Adrenal gland (tissue), 12 donors: ENCODE results near the gene KDM4B. TPM values are rescaled to one million over a fixed set of nuclear protein-coding genes. Genes with fewer than 3 reads are reported as not detected.

Experiments
- DNase-seq, 7 donors: peaks; one replicate each; pipeline ENCODE4 v3.0.0-alpha.2; 2019 to 2020
- H3K27ac ChIP-seq, 5 donors: fragments of 200-600 bp; sonication (generic) in 4 of 5; 1 replicate in 3 of 5; 2 replicates in 2 of 5; pipeline versions ENCODE4 v1.5.1 to v1.8.0; 2016 to 2020; ENCODE audit warnings: mild to moderate bottlenecking in 1 of 5
- H3K27me3 ChIP-seq: fragments of 200-600 bp; 2 replicates; pipeline ENCODE4 v1.8.0; 2021
- H3K36me3 ChIP-seq, 2 donors: fragments of 200-600 bp; replicated peaks in 1 of 2; 1 replicate in 1 of 2; 2 replicates in 1 of 2; pipeline versions ENCODE4 v1.5.1 to v1.8.0; 2018 to 2022
- H3K4me1 ChIP-seq, 2 donors: fragments of 200-600 bp; replicated peaks in 1 of 2; 1 replicate in 1 of 2; 2 replicates in 1 of 2; pipeline versions ENCODE4 v1.5.1 to v1.8.0; 2018 to 2021
- H3K4me3 ChIP-seq, 4 donors: fragments of 200-600 bp; sonication (generic) in 3 of 4; one replicate each; pipeline ENCODE4 v1.5.1; 2016 to 2018
- H3K9me3 ChIP-seq, 3 donors: fragments of 200-600 bp; sonication (generic) in 1 of 3; replicated peaks in 1 of 3; 1 replicate in 2 of 3; 2 replicates in 1 of 3; pipeline versions ENCODE4 v1.5.1 to v1.8.0; 2016 to 2021
- POLR2A ChIP-seq, 2 donors: fragments of 450-650 bp; IDR thresholded peaks; one replicate each; pipeline ENCODE4 v1.6.1; 2017; ENCODE audit warnings: antibody characterized with exemption in 2 of 2, mild to moderate bottlenecking in 2 of 2, moderate library complexity in 1 of 2
- WGBS, 4 donors: extraction: QIAGEN DNeasy Blood & Tissue Kit in 2 of 4; methylation state at CpG; one replicate each; pipeline versions ENCODE4 v1.1.5 to v1.1.7; 2013 to 2017; 5-methylcytosine and 5-hydroxymethylcytosine counted together
- intact Hi-C, 2 donors: fragments of 100-400 bp; cut with DNase I; formaldehyde crosslinking; loops; one replicate each; pipeline versions ENCODE4 v1.14.1 to v1.15.0; 2022 to 2023
- polyA plus RNA-seq, 3 donors: library from polyadenylated mRNA; stranded (reverse); fragments of 200-250 nt in 2 of 3; fragments of 350-450 nt in 1 of 3; fragmentation: Illumina TruSeq in 1 of 3; extraction: RNeasy Lipid Tissue Mini Kit (QIAGEN cat#74804) in 1 of 3; gene quantifications; one replicate each; pipeline ENCODE4 v1.2.3, GENCODE V29; 2013 to 2014
- total RNA-seq, 9 donors: library from RNA; depleted of rRNA in 4 of 9; stranded (reverse); fragments of >200 nt in 4 of 9; fragments of 120-200 nt in 1 of 9; fragmentation: NEBNext Ultra II Directional in 1 of 9; extraction: Animal tissue kit (Norgen Biotek cat#: 25700) in 1 of 9; gene quantifications; one replicate each; pipeline versions ENCODE4 v1.1.0 to v1.2.4, GENCODE V29; 2013 to 2023
- TF ChIP-seq, protein P1 (sequence below), 6 experiments: fragments of 450-650 bp in 4 of 6; fragments of 200-600 bp in 2 of 6; sonication (generic) in 1 of 6; IDR thresholded peaks; 1 replicate in 5 of 6; 2 replicates in 1 of 6; pipeline versions ENCODE4 v1.5.1 to v1.8.0; 2016 to 2021; ENCODE audit warnings: antibody characterized with exemption in 6 of 6, mild to moderate bottlenecking in 2 of 6, moderate library complexity in 1 of 6
- donor health status: healthy with polysubstance abuse.
- donor health status: Bipolar disorder and iron deficiency.
- donor health status: DM: yes; HTN: yes; CAD: no.
- donor health status: DM: no; HTN: no; CAD: no.
- donor health status: DM: no; HTN: no; CAD: no.
- donor health status: DM: yes; HTN: yes; CAD: no.

The KDM4B gene
- total and polyA plus RNA-seq, 12 donors: 9.8 to 65.1 (median 39.9) TPM

DNA sequence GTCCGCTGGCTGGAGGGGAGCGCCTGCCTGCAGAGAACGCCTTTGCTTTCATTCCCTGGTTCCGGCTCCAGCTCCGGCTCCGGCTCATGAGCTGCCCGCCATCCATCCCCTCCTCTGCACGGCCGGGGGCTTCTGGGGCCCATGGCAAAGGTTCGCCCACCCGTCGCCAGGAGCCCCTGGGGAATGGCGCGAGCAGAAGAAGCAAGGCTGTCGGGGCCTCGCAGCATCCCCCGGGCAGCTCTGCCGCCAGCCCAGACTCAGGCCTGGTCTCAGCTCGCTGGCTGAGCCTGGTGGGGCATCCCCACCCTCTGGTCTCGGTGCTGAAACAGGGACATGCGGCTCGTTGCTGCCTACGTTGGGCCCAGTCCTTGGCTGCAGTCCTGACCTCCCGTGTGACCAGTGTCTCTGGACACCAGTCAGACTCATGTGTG lies 96.8 kb downstream of the KDM4B start:
- no peak overlapping the region for H3K4me3 ChIP-seq
- intact Hi-C loops: loop anchor here in 1 of 2 donors (10.0 kb wide), 1 partner anchor 69 kb away; no protein-coding TSS in a partner anchor
- DNase-seq: no peak

DNA sequence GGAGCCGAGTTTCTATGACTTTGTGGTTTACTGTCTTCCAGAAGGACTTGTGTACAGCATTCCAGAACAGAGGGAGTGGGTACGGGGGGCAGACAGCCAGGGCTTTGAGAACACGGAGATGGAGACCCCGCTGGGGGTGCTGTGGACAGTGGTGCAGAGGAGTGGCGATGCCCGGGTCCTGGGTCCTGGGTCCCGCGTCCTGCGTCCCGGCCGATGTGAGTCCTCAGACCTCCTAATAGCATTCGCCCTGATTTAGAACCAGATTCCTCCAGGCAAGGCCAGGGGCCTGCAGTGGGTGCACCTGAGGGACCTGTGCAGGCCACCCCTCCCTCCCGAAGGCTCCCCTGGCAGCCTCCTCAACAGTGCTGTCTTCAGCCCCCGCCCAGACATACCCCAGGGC lies 97.9 kb downstream of the KDM4B start:
- H3K27ac ChIP-seq: no peak overlapping the region
- peaks cover 13 to 15% of the 10 kb centered on the region in 2 donors for H3K4me1 ChIP-seq
- TF ChIP-seq, protein P1, sequence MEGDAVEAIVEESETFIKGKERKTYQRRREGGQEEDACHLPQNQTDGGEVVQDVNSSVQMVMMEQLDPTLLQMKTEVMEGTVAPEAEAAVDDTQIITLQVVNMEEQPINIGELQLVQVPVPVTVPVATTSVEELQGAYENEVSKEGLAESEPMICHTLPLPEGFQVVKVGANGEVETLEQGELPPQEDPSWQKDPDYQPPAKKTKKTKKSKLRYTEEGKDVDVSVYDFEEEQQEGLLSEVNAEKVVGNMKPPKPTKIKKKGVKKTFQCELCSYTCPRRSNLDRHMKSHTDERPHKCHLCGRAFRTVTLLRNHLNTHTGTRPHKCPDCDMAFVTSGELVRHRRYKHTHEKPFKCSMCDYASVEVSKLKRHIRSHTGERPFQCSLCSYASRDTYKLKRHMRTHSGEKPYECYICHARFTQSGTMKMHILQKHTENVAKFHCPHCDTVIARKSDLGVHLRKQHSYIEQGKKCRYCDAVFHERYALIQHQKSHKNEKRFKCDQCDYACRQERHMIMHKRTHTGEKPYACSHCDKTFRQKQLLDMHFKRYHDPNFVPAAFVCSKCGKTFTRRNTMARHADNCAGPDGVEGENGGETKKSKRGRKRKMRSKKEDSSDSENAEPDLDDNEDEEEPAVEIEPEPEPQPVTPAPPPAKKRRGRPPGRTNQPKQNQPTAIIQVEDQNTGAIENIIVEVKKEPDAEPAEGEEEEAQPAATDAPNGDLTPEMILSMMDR (IDR thresholded peaks at IDR 0.05): no peak
- TF ChIP-seq POLR2A (IDR thresholded peaks at IDR 0.05): no peak
- no peaks in the 10 kb centered on the region for H3K27me3 ChIP-seq
- DNase-seq: no peak
- intact Hi-C loops: loop anchor here in 1 of 2 donors (10.0 kb wide), 1 partner anchor 68 kb away; no protein-coding TSS in a partner anchor
- 91 to 100% (median 96%) methylated on average over 1 to 14 of the region's 14 CpGs for WGBS, 4 donors
- no peaks in the 10 kb centered on the region for H3K9me3 ChIP-seq
- no peak overlapping the region for H3K4me3 ChIP-seq
- H3K36me3 ChIP-seq: peaks cover 0 to 7% of the 10 kb centered on the region in 2 donors

More for the DNA sequence above, 96.8 kb downstream of the KDM4B start:
- Histone ChIP-seq H3K9me3 (no peaks in the 10 kb centered on the region), H3K4me1 (peaks cover 13 to 15% of the 10 kb centered on the region in 2 donors), H3K36me3 (peaks cover 0 to 7% of the 10 kb centered on the region in 2 donors), H3K27ac (no peak overlapping the region), H3K27me3 (no peaks in the 10 kb centered on the region)
- no peak for TF ChIP-seq POLR2A (IDR thresholded peaks at IDR 0.05)
- TF ChIP-seq, protein P1 (IDR thresholded peaks at IDR 0.05): no peak
- WGBS, 4 donors: 89 to 98% (median 94%) methylated on average over 8 to 24 of the region's 24 CpGs

DNA sequence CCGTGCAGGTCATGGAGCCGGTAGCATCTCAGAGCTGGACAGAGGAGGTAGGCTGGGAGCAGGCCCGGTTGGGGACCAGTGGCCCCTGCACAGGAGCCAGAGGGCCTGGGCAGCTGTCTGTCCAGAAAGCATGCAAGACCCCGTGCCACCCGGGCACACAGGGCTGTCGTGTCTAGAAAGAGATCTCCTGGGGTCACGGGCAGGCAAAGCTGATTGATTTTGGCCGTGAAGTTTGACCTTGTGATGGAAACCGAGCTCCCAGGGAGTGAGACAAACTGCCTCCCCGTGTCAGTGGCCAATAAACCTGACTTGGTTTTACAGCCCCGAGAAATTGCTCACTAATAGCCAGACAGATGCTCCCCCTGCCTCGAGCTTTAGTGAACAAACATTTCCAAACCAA lies 98.8 kb downstream of the KDM4B start:
- Histone ChIP-seq H3K36me3 (peaks cover 0 to 10% of the 10 kb centered on the region in 2 donors), H3K4me3 (no peak overlapping the region), H3K27ac (peak overlapping the region in 2 of 5 donors; percentile 1 to 47), H3K27me3 (no peaks in the 10 kb centered on the region), H3K9me3 (no peaks in the 10 kb centered on the region), H3K4me1 (peaks cover 13 to 15% of the 10 kb centered on the region in 2 donors)
- TF ChIP-seq, protein P1 (IDR thresholded peaks at IDR 0.05): no peak
- TF ChIP-seq POLR2A (IDR thresholded peaks at IDR 0.05): no peak
- WGBS, 4 donors: 40 to 48% (median 43%) methylated on average over 4 to 12 of the region's 12 CpGs
- intact Hi-C loops: loop anchor here in 1 of 2 donors (10.0 kb wide), 1 partner anchor 67 kb away; no protein-coding TSS in a partner anchor
- DNase-seq: peak in 4 of 7 donors; percentile 40 to 61 (median 52)

DNA sequence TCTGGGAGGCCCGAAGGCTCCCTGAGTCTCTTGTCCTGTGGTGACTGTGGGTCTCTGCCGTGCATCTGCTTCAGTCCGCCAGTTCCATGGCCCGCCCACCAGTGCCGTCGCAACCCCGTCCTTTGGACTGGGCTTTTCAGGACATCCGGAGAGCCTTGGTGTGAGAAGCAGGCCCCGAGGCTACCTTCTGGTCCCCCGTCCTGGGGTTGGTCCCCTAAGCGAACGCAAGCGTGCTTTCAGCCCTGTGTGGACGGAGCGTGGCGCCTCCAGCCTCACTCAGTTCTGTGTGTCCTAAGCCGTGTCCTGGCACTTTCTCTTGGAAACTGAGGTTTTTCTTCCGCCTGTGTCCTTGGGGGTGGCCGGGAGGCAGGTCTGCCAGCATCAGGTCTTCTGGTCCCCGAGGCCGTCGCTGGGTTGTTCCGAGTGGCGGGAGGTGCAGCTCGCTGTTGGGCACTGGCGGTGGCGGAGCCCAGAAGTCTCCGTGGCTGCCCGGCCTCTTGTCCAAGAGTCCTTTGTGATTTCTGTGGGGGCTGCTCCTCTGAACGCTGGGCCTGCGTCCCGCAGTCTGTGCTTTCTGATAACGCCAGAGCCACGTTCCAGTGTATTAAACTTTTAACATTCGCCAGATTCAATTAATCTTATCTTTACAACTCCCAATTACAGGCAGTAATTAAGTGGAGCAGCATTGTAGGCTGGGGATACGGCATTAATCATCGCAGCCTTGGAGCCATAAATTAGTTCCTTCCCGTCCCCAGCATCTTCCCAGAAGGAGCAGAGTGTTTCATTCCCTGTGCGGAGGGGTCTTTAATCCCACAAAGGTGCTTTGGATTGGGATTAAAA lies 99.5 kb downstream of the KDM4B start:
- intact Hi-C loops: loop anchor here in 1 of 2 donors (10.0 kb wide), 1 partner anchor 66 kb away; no protein-coding TSS in a partner anchor
- Histone ChIP-seq H3K9me3 (no peaks in the 10 kb centered on the region), H3K4me1 (peaks cover 13 to 15% of the 10 kb centered on the region in 2 donors), H3K27me3 (no peaks in the 10 kb centered on the region), H3K4me3 (no peak overlapping the region), H3K36me3 (peaks cover 0 to 14% of the 10 kb centered on the region in 2 donors), H3K27ac (peak overlapping the region in 1 of 5 donors; percentile 47)
- WGBS, 4 donors: 48 to 69% (median 56%) methylated on average over 25 to 39 of the region's 39 CpGs
- TF ChIP-seq POLR2A (IDR thresholded peaks at IDR 0.05): no peak
- TF ChIP-seq, protein P1 (IDR thresholded peaks at IDR 0.05): no peak
- DNase-seq: peak in 5 of 7 donors; percentile 42 to 59 (median 52)
